IMR-90 (cell line): ENCODE data around the gene PPL. TPM values are rescaled to one million over a fixed set of nuclear protein-coding genes. Genes with fewer than 3 reads are reported as not detected.

ENCODE experiments used
- ATAC-seq: fragments of 200-7000 bp; cut with Tn5 transposase; 2 replicates; pipeline ENCODE4 v1.9.1; 2020; ENCODE audit warnings: low read depth, mild to moderate bottlenecking, moderate library complexity
- BruUV-seq: library from RNA; stranded (reverse); fragments of 400-500 nt; replicated peaks from 2 replicates; lab custom pipeline; 2021; lab: Mats Ljungman, UMichigan
- CTCF ChIA-PET: fragments of 300-600 bp; formaldehyde crosslinking; extraction: SDS; loops from one replicate; lab custom pipeline; 2021; ENCODE audit warnings: antibody characterized with exemption; lab: Yijun Ruan, JAX
- POLR2A ChIA-PET: fragments of 300-600 bp; sonication (Branson Sonifier 250); formaldehyde crosslinking; loops from one replicate; lab custom pipeline; 2022; ENCODE audit warnings: antibody characterized with exemption; ENCODE audit not compliant: unreplicated experiment; lab: Charles Lee
- DNase-seq: peaks from one replicate; pipeline ENCODE4 v3.0.0; 2013
- H2AFZ ChIP-seq: replicated peaks from 2 replicates; pipeline ENCODE3; 2013; ENCODE audit warnings: low read length, mild to moderate bottlenecking; ENCODE audit not compliant: poor library complexity
- H2AK5ac ChIP-seq: 2 replicates; pipeline ENCODE4 v1.6.1; 2013; ENCODE audit warnings: low read depth, low read length, inconsistent platforms
- H2AK9ac ChIP-seq: replicated peaks from 2 replicates; pipeline ENCODE3; 2013; ENCODE audit warnings: mild to moderate bottlenecking, low read depth, low read length, moderate library complexity; ENCODE audit not compliant: poor library complexity
- H2BK120ac ChIP-seq: 2 replicates; pipeline ENCODE4 v1.6.1; 2013; ENCODE audit warnings: low read depth, low read length, inconsistent platforms
- H2BK15ac ChIP-seq: 3 replicates; pipeline ENCODE4 v1.6.1; 2013; ENCODE audit warnings: low read depth, low read length, inconsistent platforms
- H2BK20ac ChIP-seq: 2 replicates; pipeline ENCODE4 v1.6.1; 2013; ENCODE audit warnings: low read depth, mild to moderate bottlenecking, inconsistent platforms, low read length, moderate library complexity
- H2BK5ac ChIP-seq: 2 replicates; pipeline ENCODE4 v1.6.1; 2013; ENCODE audit warnings: mild to moderate bottlenecking, low read depth, low read length, inconsistent platforms; ENCODE audit not compliant: poor library complexity, severe bottlenecking
- H3K14ac ChIP-seq: replicated peaks from 2 replicates; pipeline ENCODE4 v1.6.1; 2013; ENCODE audit warnings: low read depth, low read length, inconsistent platforms
- H3K18ac ChIP-seq: 2 replicates; pipeline ENCODE4 v1.6.1; 2013; ENCODE audit warnings: low read depth, low read length, control low read depth
- H3K23ac ChIP-seq: 2 replicates; pipeline ENCODE4 v1.6.1; 2013; ENCODE audit warnings: low read depth, low read length, inconsistent platforms
- H3K27ac ChIP-seq: 2 replicates; pipeline ENCODE4 v1.5.1; 2013; ENCODE audit warnings: mild to moderate bottlenecking, control low read depth, low read length; ENCODE audit not compliant: insufficient read depth
- H3K27me3 ChIP-seq: 2 replicates; pipeline ENCODE4 v1.6.1; 2013; ENCODE audit warnings: low read length; ENCODE audit not compliant: control insufficient read depth, insufficient read depth
- H3K36me3 ChIP-seq: 2 replicates; pipeline ENCODE4 v1.6.1; 2013; ENCODE audit warnings: low read length, mixed read lengths; ENCODE audit not compliant: control insufficient read depth, insufficient read depth
- H3K4ac ChIP-seq: 2 replicates; pipeline ENCODE4 v1.6.1; 2013; ENCODE audit warnings: low read depth, low read length, inconsistent platforms
- H3K4me1 ChIP-seq: 2 replicates; pipeline ENCODE4 v1.6.1; 2013; ENCODE audit warnings: low read length, mixed read lengths; ENCODE audit not compliant: control insufficient read depth, insufficient read depth
- H3K4me2 ChIP-seq: 2 replicates; pipeline ENCODE4 v1.6.1; 2013; ENCODE audit warnings: low read depth, mild to moderate bottlenecking, control low read depth, low read length, moderate library complexity
- H3K4me3 ChIP-seq: 2 replicates; pipeline ENCODE4 v1.5.1; 2013; ENCODE audit warnings: low read depth, mild to moderate bottlenecking, control low read depth, low read length, moderate library complexity; ENCODE audit not compliant: insufficient read depth
- H3K56ac ChIP-seq: 2 replicates; pipeline ENCODE4 v1.6.1; 2013; ENCODE audit warnings: low read length, inconsistent platforms; ENCODE audit not compliant: insufficient read depth; ENCODE audit errors: extremely low read depth
- H3K79me1 ChIP-seq, 2 experiments: 2 replicates each; pipeline ENCODE4 v1.6.1; 2013; ENCODE audit warnings: low read length in 2 of 2, inconsistent platforms in 1 of 2, low read depth in 1 of 2
- H3K9ac ChIP-seq: 2 replicates; pipeline ENCODE4 v1.6.1; 2013; ENCODE audit warnings: low read depth, low read length, control low read depth
- H3K9me1 ChIP-seq: 2 replicates; pipeline ENCODE4 v1.6.1; 2013; ENCODE audit warnings: low read length, inconsistent platforms; ENCODE audit not compliant: insufficient read depth
- H3K9me3 ChIP-seq: 2 replicates; pipeline ENCODE4 v1.6.1; 2013; ENCODE audit warnings: low read length; ENCODE audit not compliant: control insufficient read depth, insufficient read depth
- H4K20me1 ChIP-seq: 2 replicates; pipeline ENCODE4 v1.6.1; 2013; ENCODE audit warnings: low read length, inconsistent platforms; ENCODE audit not compliant: insufficient read depth
- H4K5ac ChIP-seq: 2 replicates; pipeline ENCODE4 v1.6.1; 2013; ENCODE audit warnings: mild to moderate bottlenecking, low read depth, low read length, control low read depth
- H4K8ac ChIP-seq, 2 experiments: 2 replicates each; pipeline ENCODE4 v1.6.1; 2013; ENCODE audit warnings: low read depth in 2 of 2, low read length in 2 of 2, control low read depth in 1 of 2, inconsistent platforms in 1 of 2
- H4K91ac ChIP-seq: 2 replicates; pipeline ENCODE4 v1.6.1; 2013; ENCODE audit warnings: low read depth, low read length, inconsistent platforms; ENCODE audit not compliant: insufficient read depth
- CHD1 ChIP-seq: IDR thresholded peaks from 2 replicates; pipeline ENCODE4 v1.6.1; 2012; ENCODE audit warnings: low read depth, low read length, improper control_type of control experiment
- CTCF ChIP-seq: conservative IDR thresholded peaks from 2 replicates; pipeline ENCODE4 v1.5.1; 2012; ENCODE audit warnings: mild to moderate bottlenecking, low read depth, low read length, improper control_type of control experiment
- ELK1 ChIP-seq: fragments of 150-350 bp; IDR thresholded peaks from 2 replicates; pipeline ENCODE4 v1.6.1; 2016; ENCODE audit warnings: low read depth, mild to moderate bottlenecking, low read length, moderate library complexity, borderline replicate concordance
- FOS ChIP-seq: fragments of 150-350 bp; IDR thresholded peaks from 2 replicates; pipeline ENCODE4 v1.6.1; 2016; ENCODE audit warnings: low read depth, low read length
- MAZ ChIP-seq: IDR thresholded peaks from 2 replicates; pipeline ENCODE4 v1.6.1; 2012; ENCODE audit warnings: low read depth, mild to moderate bottlenecking, low read length, improper control_type of control experiment, moderate library complexity, borderline replicate concordance
- POLR2A ChIP-seq: IDR thresholded peaks from 2 replicates; pipeline ENCODE4 v1.6.1; 2012; ENCODE audit warnings: mild to moderate bottlenecking, low read depth, low read length
- USF2 ChIP-seq: fragments of 150-350 bp; IDR thresholded peaks from 2 replicates; pipeline ENCODE4 v1.6.1; 2017; ENCODE audit warnings: mild to moderate bottlenecking, antibody characterized with exemption, low read length, low read depth
- WGBS, 2 experiments: methylation state at CpG; one replicate each; pipeline versions ENCODE4 v1.1.5 to v1.1.7; 2013; ENCODE audit warnings: missing lambda C conversion rate in 2 of 2; ENCODE audit not compliant: insufficient read length in 1 of 2; ENCODE audit errors: extremely low coverage in 2 of 2; 5-methylcytosine and 5-hydroxymethylcytosine counted together
- dilution Hi-C: fragments of 300-500 bp; cut with HindIII; formaldehyde crosslinking; loops from one replicate; pipeline ENCODE4 v1.14.3; 2018; ENCODE audit warnings: low sequenced_read_pairs; ENCODE audit not compliant: unreplicated experiment
- in situ Hi-C: fragments of 300-500 bp; cut with MboI; formaldehyde crosslinking; loops from 3 replicates; pipeline ENCODE4 v1.14.3; 2019; ENCODE audit warnings: low sequenced_read_pairs, inconsistent platforms, mixed read lengths
- intact Hi-C: fragments of 100-400 bp; cut with micrococcal nuclease; formaldehyde crosslinking; loops from 2 replicates; pipeline ENCODE4 v1.10.0; 2022
- polyA plus RNA-seq, 3 experiments: library from polyadenylated mRNA; depleted of rRNA; stranded (reverse); fragments of >200 nt; gene quantifications; 2 replicates each; pipeline ENCODE4 v1.2.3, GENCODE V29; 2012; ENCODE audit warnings: low replicate concordance in 1 of 3
- total RNA-seq: library from RNA; depleted of rRNA; stranded (reverse); fragments of >200 nt; gene quantifications from 2 replicates; pipeline ENCODE4 v1.2.3, GENCODE V29; 2012

PPL gene
- total and polyA plus RNA-seq, 2 of the 4 experiments (the other 2 are of a cell fraction), result 0.34 to 0.36 TPM

- TF ChIP-seq CTCF (no peak), POLR2A (no peak)
Measured at GRCh38 chr16:4904108-4904941, 32.6 kb downstream of the PPL start (continued).

GRCh38 chr16:4902038-4902437, 34.9 kb downstream of the PPL start:
- CTCF ChIA-PET, result no interaction called here

More at GRCh38 chr16:4902038-4902437, 34.9 kb downstream of the PPL start:
- ATAC-seq (no peak), DNase-seq (no peak)
- dilution Hi-C loops (no loop called here), intact Hi-C loops (no loop called here), in situ Hi-C loops (no loop called here)
- Histone ChIP-seq H3K36me3 (no peaks in the 10 kb centered on the region), H3K27ac (no peak overlapping the region), H3K4ac (no peak overlapping the region), H3K4me1 (no peaks in the 10 kb centered on the region), H4K5ac (no peak overlapping the region), H3K4me3 (no peak overlapping the region), H3K9me1 (no peaks in the 10 kb centered on the region), H2AK5ac (no peak overlapping the region), H2BK15ac (no peak overlapping the region), H3K23ac (no peak overlapping the region), H3K9ac (no peak overlapping the region), H2AK9ac (no peak overlapping the region), H3K14ac (no peak overlapping the region), H2AFZ (no peak overlapping the region), H3K56ac (no peak overlapping the region), H2BK5ac (no peak overlapping the region), H3K9me3 (peaks cover 4% of the 10 kb centered on the region), H3K18ac (no peak overlapping the region), H3K4me2 (no peak overlapping the region), H3K79me1 (no peaks in the 10 kb centered on the region), H4K91ac (no peak overlapping the region), H3K27me3 (peaks cover 11% of the 10 kb centered on the region), H4K20me1 (no peaks in the 10 kb centered on the region; the same call in 1 of the 2 replicates), H2BK120ac (no peak overlapping the region), H4K8ac (no peak overlapping the region), H2BK20ac (no peak overlapping the region)
- 55% methylated on average over 4 of the region's 13 CpGs; no CpG with 5 or more reads in 1 of the 2 experiments for WGBS, 2 experiments
- TF ChIP-seq USF2, result no peak
- no peak for TF ChIP-seq POLR2A
- TF ChIP-seq ELK1, result no peak
- no peak for TF ChIP-seq FOS
- no peak for TF ChIP-seq CHD1
- TF ChIP-seq MAZ, result no peak
- BruUV-seq, result no TSS peak
- POLR2A ChIA-PET, result no interaction called here
